Measurements from ENCODE around the gene PHYH.
"Not testable (repeated sequence)": the region's sequence is repeated elsewhere in the genome, so short reads cannot be mapped to it uniquely, and the experiment has no call there.

The PHYH gene

DNA sequence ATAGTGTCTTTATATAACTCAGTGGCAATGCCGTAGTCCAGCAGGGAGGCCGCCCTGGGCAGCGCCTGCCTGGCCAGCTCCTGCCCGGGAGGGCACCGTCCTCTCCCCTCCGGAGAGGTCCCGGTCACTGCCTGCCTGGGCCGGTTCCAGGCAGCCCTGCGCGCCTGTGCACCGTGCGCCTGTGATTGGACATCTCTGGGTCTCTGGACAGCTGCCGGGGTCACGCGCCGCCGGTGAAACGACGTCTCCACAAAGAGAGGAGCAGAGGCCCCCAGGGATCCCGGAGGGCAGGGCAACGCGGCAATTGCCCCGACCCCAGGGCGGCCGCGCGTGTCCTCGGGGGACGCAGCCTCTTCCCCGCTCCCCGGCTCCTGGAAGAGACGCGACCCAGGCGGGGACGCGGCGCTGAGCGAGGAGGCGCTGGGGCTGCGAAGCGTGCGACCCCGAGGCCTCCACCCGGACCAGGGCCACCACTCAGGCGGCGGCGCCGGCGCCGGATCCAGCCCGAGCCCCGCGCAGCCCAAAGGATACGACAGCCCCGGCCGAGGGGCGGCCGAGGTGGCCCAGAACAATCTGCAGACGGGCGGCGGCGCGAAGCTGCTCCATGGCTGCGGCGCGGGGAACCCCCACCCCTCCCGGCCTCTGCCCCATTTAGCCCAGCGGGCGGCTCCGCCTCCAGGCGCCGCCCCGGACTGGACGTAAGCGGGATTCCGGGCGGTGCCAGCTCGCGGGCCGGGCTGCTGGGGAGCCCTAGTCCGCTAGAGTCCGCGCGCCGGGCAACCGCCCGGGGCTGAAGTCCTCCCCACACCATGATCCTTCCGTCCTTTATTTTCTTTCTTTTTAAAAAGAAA is at the start of gene PHYH:
Gene PHYH (minus strand): TSS at position 628 of the 851 bp plus-strand sequence. CDS start 22 bp downstream, at position 606.
- peak; percentile 68 for DNase-seq

DNA sequence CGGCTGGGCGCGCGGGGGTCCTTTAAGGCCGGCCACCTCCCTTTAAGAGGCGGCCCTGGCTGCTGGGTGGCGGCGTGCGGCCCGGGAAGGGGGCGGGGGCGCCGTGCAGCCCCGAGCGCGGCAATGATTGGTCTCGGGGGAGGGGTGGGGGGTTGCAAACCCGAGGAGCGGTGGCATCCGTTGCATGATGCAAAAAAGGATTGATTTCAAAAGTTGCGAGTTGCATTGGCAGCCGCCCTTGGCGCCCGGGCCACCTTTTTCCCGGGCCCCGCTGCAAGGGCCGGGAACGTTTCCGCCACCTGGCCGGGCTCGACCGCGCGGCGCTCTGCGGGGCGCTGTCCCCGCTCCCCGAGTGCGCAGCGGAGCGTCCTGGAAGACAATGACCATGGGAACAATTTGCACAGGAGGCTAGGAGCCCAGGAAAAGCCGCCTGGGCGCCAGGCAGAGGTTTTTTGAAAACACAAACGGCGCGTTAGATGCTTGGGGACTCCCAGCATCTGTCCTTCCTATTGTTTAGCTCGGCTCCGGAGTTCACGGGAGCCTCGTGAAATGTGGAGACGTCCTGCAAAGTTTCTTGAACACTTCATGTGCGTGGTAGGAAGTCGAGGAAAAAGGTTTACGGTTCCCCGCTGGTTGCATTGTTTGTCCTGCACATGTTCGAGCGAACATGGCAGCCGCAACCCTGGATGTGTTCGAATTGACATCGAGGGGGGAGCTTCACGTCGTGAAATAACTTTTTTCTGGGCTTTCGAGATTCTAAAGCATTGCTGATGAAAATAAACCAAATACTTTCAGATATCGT is 48.6 kb upstream of the PHYH start, which contains the start of gene SEPHS1:
Gene SEPHS1 (minus strand): TSS at position 78 of the 802 bp plus-strand sequence. CDS start 3,343 bp downstream, outside the sequence.
- DNase-seq, result peak; percentile 88

DNA sequence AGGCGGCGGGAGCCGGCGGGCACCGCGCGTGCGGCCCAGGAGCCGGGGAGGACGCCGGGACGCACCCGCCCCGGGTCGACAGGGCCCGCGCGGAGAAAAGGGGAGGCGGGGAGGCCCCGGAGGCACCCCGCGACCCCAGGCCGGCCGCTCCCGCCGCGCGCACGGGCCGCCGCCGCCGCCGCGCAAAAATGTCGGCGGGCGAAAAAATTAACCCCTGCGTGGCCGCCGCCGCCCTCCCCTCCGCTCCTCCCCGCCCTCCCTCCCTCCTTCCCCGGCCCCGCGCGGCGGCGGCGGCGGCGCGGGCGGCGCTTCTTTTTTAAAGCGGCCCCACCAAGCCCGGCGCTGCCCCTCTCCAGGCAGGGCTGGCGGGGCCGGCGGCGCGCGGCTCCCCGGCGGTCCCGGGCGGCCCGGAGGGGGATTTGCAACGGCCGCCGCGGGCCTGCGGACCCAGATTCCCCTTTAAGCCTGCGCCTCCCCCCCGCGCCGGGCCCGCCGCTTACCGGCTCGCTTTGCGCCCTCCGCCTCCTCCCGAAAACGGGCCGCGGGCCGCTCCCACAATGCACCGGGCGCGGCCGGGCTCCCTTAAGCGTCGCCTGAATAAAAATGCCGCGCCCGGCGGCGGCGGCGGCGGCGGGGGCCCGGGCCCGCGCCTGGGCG is 47.8 kb upstream of the PHYH start:
- DNase-seq, result peak; percentile 74

DNA sequence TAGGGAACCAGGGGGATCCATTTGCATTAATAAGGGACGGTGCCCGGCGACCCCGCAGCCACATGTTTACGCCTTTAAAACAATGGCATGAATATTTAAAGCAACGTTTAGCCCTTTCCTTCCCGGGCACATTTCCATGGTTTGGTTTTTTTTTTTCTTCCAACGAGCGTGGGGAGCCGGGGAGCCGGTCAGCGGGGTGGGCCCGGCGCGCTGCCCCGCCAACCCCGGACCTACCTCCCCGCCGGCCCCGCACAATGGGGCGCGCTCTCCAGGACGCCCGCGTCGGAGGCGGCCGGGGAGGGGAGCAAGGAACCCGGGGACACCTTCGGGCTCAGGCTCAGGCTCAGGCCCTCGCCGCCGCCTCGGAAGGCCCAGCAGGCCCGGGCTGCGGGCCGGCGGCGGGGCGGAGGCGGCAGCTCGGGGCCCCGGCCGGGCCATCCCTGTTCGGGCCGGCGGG is 47.2 kb upstream of the PHYH start:
- DNase-seq, result no peak

DNA sequence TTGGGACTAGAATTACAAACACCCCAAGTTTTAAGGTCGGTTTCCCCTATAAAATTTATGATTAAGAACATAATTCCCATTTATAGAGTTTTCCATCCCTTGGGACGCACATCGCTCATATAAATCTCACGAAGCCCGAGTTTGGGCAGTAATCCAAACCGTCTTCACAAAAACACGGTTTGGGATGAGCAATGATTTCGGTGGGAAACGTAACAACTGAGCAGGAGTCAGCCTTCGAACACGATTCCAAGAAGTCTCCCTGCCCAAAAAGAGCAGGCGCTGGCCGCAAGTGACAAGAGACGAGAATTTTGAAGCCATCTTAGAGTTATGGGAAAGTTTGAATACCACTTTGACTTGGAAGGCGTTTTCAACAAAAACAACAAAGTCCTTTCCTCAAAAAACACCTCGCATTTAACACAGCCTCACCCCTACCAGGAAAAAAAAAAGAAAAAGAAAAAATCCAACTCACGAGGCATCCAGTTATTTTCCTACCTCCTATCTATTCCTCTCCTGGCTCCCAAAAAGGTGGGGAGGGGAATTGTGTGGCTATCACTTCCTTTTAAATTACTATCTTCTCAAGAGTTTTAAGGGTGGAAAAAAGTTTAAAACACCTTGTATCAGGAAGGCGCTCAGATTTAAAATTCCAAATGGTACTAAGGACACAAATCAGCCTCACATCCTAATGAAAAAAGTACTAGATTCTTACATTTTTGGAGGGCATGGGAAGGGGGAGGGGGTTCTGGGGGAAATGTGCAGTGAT is 46.6 kb upstream of the PHYH start:
- DNase-seq, result no peak

DNA sequence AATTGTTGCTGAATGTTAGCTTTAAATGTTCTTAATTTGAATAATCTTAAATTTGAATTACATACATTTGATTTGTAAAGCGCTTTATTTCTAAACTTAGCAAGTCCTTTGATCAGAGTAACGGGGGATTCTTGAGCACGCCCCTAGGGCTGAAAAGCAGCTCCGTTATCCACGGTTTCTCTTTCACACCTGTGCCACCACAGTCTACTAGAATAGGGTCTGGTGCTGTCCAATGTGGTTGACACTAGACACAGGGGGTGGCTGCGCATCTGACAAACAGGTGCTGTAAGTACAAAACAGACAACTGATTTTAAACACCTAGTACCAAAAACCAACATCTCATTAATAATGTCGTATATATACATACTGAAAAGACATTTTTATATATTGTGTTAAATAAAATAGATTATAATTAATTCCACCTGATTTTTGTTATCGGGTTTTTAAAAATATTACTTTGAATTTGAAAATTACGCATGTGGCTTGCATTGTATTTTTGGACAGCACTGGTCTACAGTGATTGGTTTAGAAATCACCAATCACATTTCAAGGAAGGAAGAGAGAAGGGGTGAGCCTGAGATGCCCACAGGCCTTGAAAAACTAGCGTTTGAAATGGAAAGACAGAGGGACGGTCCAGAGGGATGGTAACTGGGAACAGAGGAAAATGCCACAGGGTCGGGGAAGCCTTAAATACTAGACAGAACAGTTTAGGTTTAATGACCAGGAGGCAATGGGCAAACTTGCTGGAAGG is 40.9 kb upstream of the PHYH start:
- no peak for DNase-seq

DNA sequence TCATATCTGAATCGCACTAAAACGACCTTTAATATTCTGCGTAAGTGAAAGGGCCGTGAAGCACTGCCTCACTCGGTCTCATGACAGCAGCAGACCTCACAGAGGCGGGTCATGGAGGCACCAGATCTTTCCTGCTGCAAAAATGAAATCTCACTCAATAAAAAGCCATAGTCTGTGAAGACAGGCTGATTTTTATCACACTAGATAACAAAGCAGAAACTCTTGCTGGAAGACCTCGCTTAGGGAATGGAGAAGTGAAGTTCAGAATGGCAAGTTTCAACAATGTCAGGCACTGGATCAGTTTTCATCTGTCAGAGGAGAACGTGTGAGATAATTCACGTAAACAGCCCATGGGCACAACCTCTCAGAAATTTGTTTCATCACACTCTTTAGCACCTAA is 40.2 kb upstream of the PHYH start:
- no peak for DNase-seq

DNA sequence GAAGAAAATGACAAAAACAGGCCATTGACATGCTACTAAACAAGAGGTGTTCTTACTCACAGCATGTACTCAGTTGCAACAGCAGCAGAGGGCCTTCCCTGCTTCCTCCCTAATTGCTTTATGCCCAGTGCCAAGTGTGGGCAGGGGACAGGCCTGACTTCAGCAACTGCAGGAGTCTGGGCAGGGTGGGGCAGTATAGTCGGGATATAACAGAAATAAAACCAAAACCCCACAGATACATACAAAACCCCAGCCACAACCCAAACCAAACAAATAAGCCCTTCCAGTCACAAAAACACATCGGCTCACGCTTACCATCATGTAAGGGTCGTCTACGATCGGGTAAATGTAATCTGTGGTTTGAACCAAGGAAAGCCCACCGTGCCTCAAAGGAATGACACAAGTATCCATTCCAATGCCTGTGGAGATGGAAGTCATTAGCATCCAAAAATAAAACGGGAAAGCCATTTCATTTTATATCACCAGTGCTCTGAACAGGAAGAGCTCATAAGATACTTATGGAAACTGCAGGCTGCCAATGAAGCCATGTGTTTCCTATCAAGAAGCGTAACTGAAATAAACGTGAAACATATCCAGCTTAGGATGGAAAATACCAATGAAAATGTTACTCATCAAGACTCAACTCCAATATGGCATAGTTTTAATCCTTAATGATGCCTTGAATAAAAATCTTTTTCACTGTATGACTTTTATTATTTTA is 38.7 kb upstream of the PHYH start:
- no peak for DNase-seq

DNA sequence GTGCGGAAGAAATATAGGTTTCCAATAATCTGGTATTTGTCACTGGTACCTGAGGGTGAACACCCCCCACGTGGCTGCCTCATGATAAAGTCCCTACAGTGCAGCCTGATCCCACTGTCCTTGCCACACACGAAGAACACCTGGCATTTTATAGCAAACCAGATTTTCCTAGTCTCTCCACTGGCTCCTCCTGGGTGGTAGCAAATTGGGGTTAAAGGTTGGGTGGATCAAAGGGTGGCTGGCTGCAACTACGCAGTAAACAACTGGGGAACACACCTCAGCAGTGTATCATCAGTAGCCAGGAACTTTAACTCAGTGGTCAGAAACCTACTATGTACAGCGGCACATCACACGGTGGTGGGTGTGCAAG is 37.9 kb upstream of the PHYH start:
- DNase-seq, result no peak

DNA sequence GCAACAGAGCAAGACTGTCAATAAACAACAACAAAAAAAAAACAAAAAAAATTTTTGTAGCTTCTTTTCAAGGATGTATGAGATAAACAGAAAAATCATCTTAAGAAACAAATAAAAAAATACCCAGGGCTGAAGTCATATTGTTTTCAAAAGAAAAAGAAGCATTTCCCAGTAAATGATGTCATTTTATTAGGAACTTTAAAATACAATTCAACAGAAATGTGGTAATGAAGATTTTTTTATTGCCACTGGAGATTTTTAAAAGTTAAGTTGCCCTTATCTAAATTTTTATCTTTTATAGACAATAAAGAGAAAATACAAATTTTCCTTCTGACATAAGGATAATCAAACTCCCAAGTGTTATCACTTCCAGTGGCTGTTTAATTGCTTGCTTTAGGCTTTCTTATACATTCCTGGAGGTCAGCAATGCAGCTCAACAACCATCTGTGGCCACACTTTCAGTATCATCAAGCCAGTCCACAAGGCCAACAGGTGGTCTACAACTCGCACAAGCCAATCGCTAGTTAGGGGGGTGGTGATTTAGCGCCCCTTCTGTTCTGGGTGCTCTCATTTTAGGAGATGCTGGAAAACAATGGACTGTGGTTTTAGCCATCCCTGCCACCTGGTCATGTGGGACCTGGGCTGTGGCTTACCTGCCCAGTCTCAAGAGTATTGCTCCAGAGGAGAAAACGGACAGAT is 37.4 kb upstream of the PHYH start:
- no peak for DNase-seq

DNA sequence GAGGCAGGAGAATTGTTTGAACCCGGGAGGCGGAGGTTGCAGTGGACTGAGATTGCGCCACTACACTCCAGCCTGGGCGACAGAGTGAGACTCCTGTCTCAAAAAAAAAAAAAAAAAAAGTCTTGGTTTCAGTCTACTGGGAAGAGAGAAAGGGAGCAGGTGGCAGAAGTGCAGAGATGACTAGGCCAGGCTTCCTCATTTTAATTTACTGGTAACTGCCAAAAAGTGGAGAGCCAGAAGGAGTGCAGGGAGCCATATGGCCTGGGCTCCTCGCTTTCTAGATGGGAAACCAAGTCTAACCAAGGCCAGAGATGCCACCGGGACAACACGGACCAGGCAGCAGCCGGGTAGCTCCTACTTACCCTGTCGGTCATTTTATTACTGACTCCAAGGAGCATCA is 36.0 kb upstream of the PHYH start:
- DNase-seq, result no peak

DNA sequence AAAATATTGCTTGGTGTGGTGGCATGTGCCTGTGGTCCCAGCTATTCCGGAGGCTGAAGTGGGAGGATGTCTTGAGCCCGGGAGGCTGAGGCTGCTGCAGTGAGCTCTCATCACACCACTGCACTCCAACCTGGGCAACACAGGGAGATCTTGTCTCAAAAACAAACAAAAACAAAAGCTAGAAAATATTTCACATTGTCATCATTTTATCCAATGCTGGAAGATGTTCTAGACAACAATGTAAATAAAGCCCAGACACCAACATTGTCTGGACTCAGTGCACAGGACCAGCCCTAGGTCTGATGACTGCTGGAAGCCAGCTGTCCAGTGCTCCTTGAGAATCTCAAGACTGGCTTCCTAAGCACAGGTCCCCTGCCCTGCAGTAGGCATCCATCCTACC is 34.7 kb upstream of the PHYH start:
- DNase-seq, result no peak

DNA sequence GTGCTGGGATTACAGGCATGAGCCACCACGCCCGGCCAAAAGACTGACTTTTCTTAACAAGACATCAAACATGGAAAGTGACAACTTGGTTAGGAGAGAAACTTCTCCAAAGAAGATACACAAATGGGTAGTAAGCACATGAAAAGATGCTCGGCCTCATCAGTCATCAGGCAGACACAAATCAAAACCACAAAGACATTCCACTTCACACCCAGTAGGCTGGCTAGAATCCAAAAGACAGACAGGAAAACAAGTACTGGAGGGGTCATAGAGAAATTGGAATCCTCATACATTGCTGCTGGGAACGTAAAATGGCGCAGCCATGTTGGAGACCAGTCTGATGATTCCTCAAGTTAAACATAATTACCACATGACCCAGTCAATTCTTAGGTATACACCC is 31.8 kb upstream of the PHYH start:
- DNase-seq, result no peak

DNA sequence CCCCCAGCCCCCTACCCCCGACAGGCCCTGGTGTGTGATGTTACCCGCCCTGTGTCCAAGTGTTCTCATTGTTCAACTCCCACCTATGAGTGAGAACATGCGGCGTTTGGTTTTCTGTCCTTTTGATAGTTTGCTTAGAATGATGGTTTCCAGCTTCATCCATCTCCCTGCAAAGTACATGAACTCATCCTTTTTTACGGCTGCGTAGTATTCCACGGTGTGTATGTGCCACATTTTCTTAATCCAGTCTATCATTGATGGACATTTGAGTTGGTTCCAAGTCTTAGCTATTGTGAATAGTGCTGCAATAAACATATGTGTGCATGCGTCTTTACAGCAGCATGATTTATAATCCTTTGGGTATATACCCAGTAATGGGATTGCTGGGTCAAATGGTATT is 31.1 kb upstream of the PHYH start:
- DNase-seq, result not testable (repeated sequence)

DNA sequence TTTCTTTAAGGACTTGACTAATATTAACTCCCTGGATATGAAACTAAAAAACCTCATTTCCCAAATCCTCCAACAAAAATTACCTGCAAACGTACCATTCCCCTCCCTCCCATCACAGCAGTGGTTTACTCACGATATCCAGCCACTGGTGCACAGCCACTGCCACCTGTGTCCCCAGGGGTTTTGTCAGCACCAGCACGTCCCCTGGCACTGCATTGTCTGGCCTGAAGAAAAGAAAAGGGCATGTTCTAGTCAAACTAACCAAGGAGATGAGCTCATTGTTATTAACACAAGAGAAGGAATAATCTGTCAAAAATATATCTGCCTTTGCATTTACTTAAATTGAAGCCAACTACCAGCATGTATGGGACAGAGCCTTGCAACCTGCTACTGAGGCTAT is 29.7 kb upstream of the PHYH start:
- no peak for DNase-seq

DNA sequence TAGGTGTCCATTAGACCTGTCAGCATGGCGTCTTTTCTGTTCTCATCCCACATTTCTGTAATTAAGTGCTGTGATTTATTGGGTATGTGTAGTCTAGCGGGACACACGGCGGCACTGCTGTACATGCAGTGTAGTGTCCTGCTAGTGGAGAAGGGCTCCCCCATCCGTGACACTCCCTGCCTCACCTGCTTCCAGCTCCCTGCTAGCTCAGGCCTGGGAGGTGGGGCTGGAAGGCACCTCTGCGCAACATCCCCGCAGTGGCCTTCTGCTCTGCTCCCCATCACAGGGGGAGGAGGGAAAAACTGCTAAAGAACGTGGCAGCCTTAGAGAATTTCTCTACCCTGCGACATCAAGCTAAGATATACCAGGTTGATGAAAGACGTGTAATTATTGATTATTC is 28.7 kb upstream of the PHYH start:
- no peak for DNase-seq

DNA sequence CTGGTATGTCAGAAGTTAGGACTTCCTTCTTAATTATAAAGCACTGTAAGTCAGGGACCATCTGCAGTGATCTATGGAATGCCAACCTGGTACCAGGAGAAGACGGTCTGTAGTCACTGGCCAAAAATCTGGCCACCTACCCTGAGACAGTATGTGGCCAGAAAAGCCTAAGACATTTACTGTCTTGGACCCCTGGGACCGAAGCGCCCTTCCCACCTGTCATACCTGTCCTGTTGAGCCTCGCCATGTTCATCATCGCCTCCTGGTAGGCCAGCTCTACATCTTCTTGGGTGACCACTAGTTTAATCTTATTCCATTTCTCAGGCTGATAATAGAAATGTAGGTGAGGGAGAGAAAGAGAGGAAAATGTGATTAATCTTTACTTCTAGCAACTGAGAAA is 28.3 kb upstream of the PHYH start:
- no peak for DNase-seq

DNA sequence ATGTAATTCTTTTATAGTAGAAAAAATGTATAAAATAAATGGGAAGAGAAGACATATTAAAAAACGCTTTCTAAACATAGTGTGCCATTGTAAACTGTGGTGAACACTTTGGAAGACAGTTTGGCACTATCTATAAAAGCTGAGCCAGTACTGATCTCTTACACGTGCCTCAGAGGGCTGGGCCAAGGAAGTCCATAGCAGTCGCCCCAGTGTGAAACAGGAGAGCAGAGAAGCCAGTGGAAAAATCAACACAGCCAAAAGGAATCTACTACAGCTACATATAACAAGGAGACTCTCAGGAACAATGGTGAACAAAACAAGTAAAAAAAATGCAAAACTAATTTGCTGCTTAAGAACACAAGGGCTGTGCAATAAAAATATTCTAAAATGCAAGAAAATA is 27.7 kb upstream of the PHYH start:
- no peak for DNase-seq

DNA sequence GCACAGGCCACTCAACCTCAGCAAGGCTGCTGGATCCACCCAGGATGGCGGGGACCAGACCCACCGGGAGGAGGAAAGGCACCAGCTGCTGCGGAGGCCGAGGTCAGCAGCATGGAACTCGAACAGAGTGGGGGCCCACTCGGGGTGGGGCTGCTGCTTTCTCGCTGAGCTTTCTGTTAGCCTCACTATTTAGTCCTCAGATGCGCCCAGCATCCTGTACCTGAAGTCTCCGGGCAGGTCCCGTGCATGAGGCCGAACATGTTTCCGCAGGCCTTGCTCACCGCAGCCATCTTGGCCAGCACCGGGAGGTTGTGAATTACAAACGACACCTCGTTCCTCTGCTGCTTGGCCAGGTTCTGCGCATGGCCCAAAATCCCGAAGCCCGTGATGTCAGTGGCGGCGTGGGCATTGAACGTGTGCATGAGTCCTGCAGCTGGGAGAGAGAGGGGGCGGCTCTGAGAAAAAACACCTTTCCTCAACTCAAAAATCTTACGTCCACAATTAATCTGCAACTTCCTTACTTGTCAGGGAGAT is 22.8 kb upstream of the PHYH start:
- no peak for DNase-seq

DNA sequence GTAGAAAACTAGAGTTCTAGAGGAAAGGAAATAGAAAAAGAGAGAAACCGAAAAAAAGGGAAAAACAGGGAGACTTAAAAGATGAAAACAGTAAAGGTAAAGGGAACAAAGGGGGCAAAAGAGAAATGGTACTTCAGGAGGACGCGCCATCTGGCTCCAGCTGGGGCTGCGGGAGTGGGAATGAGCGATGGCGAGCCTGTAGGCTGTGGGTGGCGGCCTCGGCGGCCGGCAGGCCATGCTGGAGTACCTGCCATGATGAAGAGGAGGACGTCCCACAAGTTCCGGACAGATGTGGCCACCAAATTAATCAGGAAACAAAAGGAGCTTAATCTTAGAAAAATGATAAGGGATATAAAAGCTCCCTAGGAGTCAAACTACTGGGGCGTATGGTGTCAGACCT is 21.7 kb upstream of the PHYH start:
- DNase-seq, result no peak
